H9 (cell line): ENCODE results near the gene SPAG5. TPM values are rescaled to one million over a fixed set of nuclear protein-coding genes. Genes with fewer than 3 reads are reported as not detected.

ENCODE experiments used
- DNase-seq: peaks from one replicate; pipeline ENCODE4 v3.0.0-alpha.2; 2017
- H2AFZ ChIP-seq: one replicate; pipeline ENCODE4 v1.6.1; 2013; ENCODE audit warnings: mild to moderate bottlenecking, low read length, control low read depth, moderate library complexity
- H2AK5ac ChIP-seq: 2 replicates; pipeline ENCODE4 v1.6.1; 2013; ENCODE audit warnings: low read length, control low read depth, mixed read lengths; ENCODE audit not compliant: insufficient read length
- H2BK120ac ChIP-seq: one replicate; pipeline ENCODE4 v1.6.1; 2013; ENCODE audit warnings: low read depth, mild to moderate bottlenecking, low read length, control low read depth, inconsistent platforms; ENCODE audit not compliant: poor library complexity, severe bottlenecking
- H2BK12ac ChIP-seq: 2 replicates; pipeline ENCODE4 v1.6.1; 2013; ENCODE audit warnings: low read length, control low read depth, mixed read lengths, low read depth; ENCODE audit not compliant: insufficient read length
- H2BK15ac ChIP-seq: 2 replicates; pipeline ENCODE4 v1.6.1; 2013; ENCODE audit warnings: low read depth, low read length, control low read depth
- H2BK20ac ChIP-seq: one replicate; pipeline ENCODE4 v1.6.1; 2013; ENCODE audit warnings: low read depth, mild to moderate bottlenecking, low read length, control low read depth, inconsistent platforms; ENCODE audit not compliant: poor library complexity, severe bottlenecking
- H2BK5ac ChIP-seq: 2 replicates; pipeline ENCODE4 v1.6.1; 2013; ENCODE audit warnings: low read length, control low read depth, mixed read lengths; ENCODE audit not compliant: insufficient read length
- H3K14ac ChIP-seq: 2 replicates; pipeline ENCODE4 v1.6.1; 2013; ENCODE audit warnings: low read length, control low read depth; ENCODE audit not compliant: insufficient read depth
- H3K18ac ChIP-seq: 2 replicates; pipeline ENCODE4 v1.6.1; 2013; ENCODE audit warnings: low read depth, mild to moderate bottlenecking, mixed read lengths, low read length, control low read depth; ENCODE audit not compliant: insufficient read length
- H3K23ac ChIP-seq: 2 replicates; pipeline ENCODE4 v1.6.1; 2013; ENCODE audit warnings: low read length, control low read depth, mixed read lengths, low read depth; ENCODE audit not compliant: insufficient read length
- H3K23me2 ChIP-seq: 2 replicates; pipeline ENCODE4 v1.6.1; 2013; ENCODE audit warnings: low read depth, mild to moderate bottlenecking, mixed read lengths, low read length, control low read depth; ENCODE audit not compliant: insufficient read length, poor library complexity, severe bottlenecking
- H3K27ac ChIP-seq: 2 replicates; pipeline ENCODE4 v1.5.1; 2013; ENCODE audit warnings: low read length, control low read depth, mixed read lengths, low read depth; ENCODE audit not compliant: insufficient read length
- H3K27me3 ChIP-seq: 2 replicates; pipeline ENCODE4 v1.6.1; 2013; ENCODE audit warnings: low read length, control low read depth, inconsistent platforms; ENCODE audit not compliant: insufficient read depth
- H3K4ac ChIP-seq: 2 replicates; pipeline ENCODE4 v1.6.1; 2013; ENCODE audit warnings: low read depth, mild to moderate bottlenecking, control low read depth, inconsistent platforms, low read length, moderate library complexity
- H3K4me1 ChIP-seq: 2 replicates; pipeline ENCODE4 v1.6.1; 2013; ENCODE audit warnings: low read length, control low read depth, inconsistent platforms; ENCODE audit not compliant: insufficient read depth
- H3K4me2 ChIP-seq: 2 replicates; pipeline ENCODE4 v1.6.1; 2013; ENCODE audit warnings: low read length, control low read depth, mixed read lengths; ENCODE audit not compliant: insufficient read length, insufficient read depth
- H3K56ac ChIP-seq: 2 replicates; pipeline ENCODE4 v1.6.1; 2013; ENCODE audit warnings: low read depth, mild to moderate bottlenecking, mixed read lengths, low read length, control low read depth; ENCODE audit not compliant: insufficient read length
- H3K79me1 ChIP-seq: 2 replicates; pipeline ENCODE4 v1.6.1; 2013; ENCODE audit warnings: low read depth, mild to moderate bottlenecking, moderate library complexity, low read length, control low read depth, inconsistent platforms; ENCODE audit not compliant: insufficient read depth, poor library complexity, severe bottlenecking
- H3K79me2 ChIP-seq: 2 replicates; pipeline ENCODE4 v1.6.1; 2013; ENCODE audit warnings: low read length, control low read depth, inconsistent platforms; ENCODE audit not compliant: insufficient read depth
- H3K9ac ChIP-seq: 2 replicates; pipeline ENCODE4 v1.6.1; 2013; ENCODE audit warnings: low read length, control low read depth, mixed read lengths; ENCODE audit not compliant: insufficient read length; ENCODE audit errors: extremely low read depth
- H3K9me3 ChIP-seq: one replicate; pipeline ENCODE4 v1.6.1; 2013; ENCODE audit warnings: low read depth, low read length, inconsistent platforms; ENCODE audit not compliant: control insufficient read depth
- H3T11ph ChIP-seq: one replicate; pipeline ENCODE4 v1.6.1; 2013; ENCODE audit warnings: mild to moderate bottlenecking, low read length, control low read depth, inconsistent platforms
- H4K20me1 ChIP-seq: one replicate; pipeline ENCODE4 v1.6.1; 2013; ENCODE audit not compliant: control insufficient read depth, insufficient read length, insufficient read depth
- H4K5ac ChIP-seq: 2 replicates; pipeline ENCODE4 v1.6.1; 2013; ENCODE audit warnings: low read depth, mild to moderate bottlenecking, mixed read lengths, low read length, control low read depth; ENCODE audit not compliant: insufficient read length
- H4K8ac ChIP-seq: replicated peaks from 2 replicates; pipeline ENCODE4 v1.6.1; 2013; ENCODE audit warnings: low read length, control low read depth, mixed read lengths, low read depth; ENCODE audit not compliant: insufficient read length
- H4K91ac ChIP-seq: 2 replicates; pipeline ENCODE4 v1.6.1; 2013; ENCODE audit warnings: low read depth, mild to moderate bottlenecking, moderate library complexity, mixed read lengths, low read length, control low read depth; ENCODE audit not compliant: insufficient read length
- H3K27ac Mint-ChIP-seq, 3 experiments: 2 replicates in 2 of 3; 3 replicates in 1 of 3; pipeline ENCODE4 v1.8.0; 2020 to 2021; ENCODE audit warnings: mixed read lengths in 3 of 3, mild to moderate bottlenecking in 1 of 3, moderate library complexity in 1 of 3
- H3K27me3 Mint-ChIP-seq: 2 replicates; pipeline ENCODE4 v1.8.0; 2021; ENCODE audit warnings: low read depth, mild to moderate bottlenecking, moderate library complexity, mixed read lengths
- H3K36me3 Mint-ChIP-seq, 3 experiments: 2 replicates in 2 of 3; 3 replicates in 1 of 3; pipeline ENCODE4 v1.8.0; 2020 to 2021; ENCODE audit warnings: low read depth in 3 of 3, mixed read lengths in 3 of 3; ENCODE audit not compliant: insufficient read depth in 1 of 3
- H3K4me1 Mint-ChIP-seq, 2 experiments: 2 replicates each; pipeline ENCODE4 v1.8.0; 2020; ENCODE audit warnings: mixed read lengths in 2 of 2
- H3K4me3 Mint-ChIP-seq, 2 experiments: 2 replicates in 1 of 2; 3 replicates in 1 of 2; pipeline ENCODE4 v1.8.0; 2020 to 2021; ENCODE audit warnings: mild to moderate bottlenecking in 2 of 2, mixed read lengths in 2 of 2, moderate library complexity in 1 of 2
- H3K9me3 Mint-ChIP-seq, 2 experiments: 2 replicates in 1 of 2; 3 replicates in 1 of 2; pipeline ENCODE4 v1.8.0; 2020; ENCODE audit warnings: mild to moderate bottlenecking in 2 of 2, mixed read lengths in 2 of 2, moderate library complexity in 1 of 2
- WGBS: extraction: QIAGEN DNeasy Blood & Tissue Kit; methylation state at CpG from one replicate; pipeline ENCODE4 v1.1.7; 2013; ENCODE audit warnings: missing lambda C conversion rate, low lambda C conversion rate, mixed read lengths; ENCODE audit not compliant: insufficient read length; ENCODE audit errors: extremely low coverage; 5-methylcytosine and 5-hydroxymethylcytosine counted together
- total RNA-seq: library from RNA; stranded (reverse); gene quantifications from 2 replicates; pipeline ENCODE4 v1.2.1, GENCODE V29; 2021
- TF ChIP-seq, protein P1 (sequence below): fragments of 200-600 bp; sonication (generic); conservative IDR thresholded peaks from 3 replicates; pipeline ENCODE4 v1.8.0; 2021; ENCODE audit warnings: antibody characterized with exemption, mild to moderate bottlenecking

The SPAG5 gene
- total RNA-seq, 1 experiment from 2014 or later, result 122 TPM

GRCh38 chr17:28530926-28531325 lies 67.9 kb downstream of the SPAG5 start:
- H3K27ac ChIP-seq, result no peak overlapping the region

More at GRCh38 chr17:28530926-28531325, 67.9 kb downstream of the SPAG5 start:
- H3K36me3 Mint-ChIP-seq, result no peaks in the 10 kb centered on the region
- no peak overlapping the region for H2BK12ac ChIP-seq
- H4K91ac ChIP-seq, result no peak overlapping the region
- DNase-seq, result no peak
- no peaks in the 10 kb centered on the region for H3K79me2 ChIP-seq
- H4K5ac ChIP-seq, result no peak overlapping the region
- no peak overlapping the region for H3T11ph ChIP-seq
- H3K23me2 ChIP-seq, result no peaks in the 10 kb centered on the region
- no peak overlapping the region for H3K4me2 ChIP-seq
- no peak overlapping the region for H2AFZ ChIP-seq
- H4K20me1 ChIP-seq, result no peaks in the 10 kb centered on the region
- H2BK20ac ChIP-seq, result no peak overlapping the region
- peak overlapping the region in 1 of 3 experiments; percentile 63; a peak in 1 of 7 replicates for H3K27ac Mint-ChIP-seq
- H3K4me1 ChIP-seq, result no peaks in the 10 kb centered on the region
- H3K4me1 Mint-ChIP-seq, result peaks cover 0 to 26% of the 10 kb centered on the region in 2 experiments; a peak in 2 of 4 replicates
- TF ChIP-seq, protein P1, sequence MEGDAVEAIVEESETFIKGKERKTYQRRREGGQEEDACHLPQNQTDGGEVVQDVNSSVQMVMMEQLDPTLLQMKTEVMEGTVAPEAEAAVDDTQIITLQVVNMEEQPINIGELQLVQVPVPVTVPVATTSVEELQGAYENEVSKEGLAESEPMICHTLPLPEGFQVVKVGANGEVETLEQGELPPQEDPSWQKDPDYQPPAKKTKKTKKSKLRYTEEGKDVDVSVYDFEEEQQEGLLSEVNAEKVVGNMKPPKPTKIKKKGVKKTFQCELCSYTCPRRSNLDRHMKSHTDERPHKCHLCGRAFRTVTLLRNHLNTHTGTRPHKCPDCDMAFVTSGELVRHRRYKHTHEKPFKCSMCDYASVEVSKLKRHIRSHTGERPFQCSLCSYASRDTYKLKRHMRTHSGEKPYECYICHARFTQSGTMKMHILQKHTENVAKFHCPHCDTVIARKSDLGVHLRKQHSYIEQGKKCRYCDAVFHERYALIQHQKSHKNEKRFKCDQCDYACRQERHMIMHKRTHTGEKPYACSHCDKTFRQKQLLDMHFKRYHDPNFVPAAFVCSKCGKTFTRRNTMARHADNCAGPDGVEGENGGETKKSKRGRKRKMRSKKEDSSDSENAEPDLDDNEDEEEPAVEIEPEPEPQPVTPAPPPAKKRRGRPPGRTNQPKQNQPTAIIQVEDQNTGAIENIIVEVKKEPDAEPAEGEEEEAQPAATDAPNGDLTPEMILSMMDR, result no peak
- no peak overlapping the region for H4K8ac ChIP-seq
- no peak overlapping the region for H2BK15ac ChIP-seq
- H3K27me3 Mint-ChIP-seq, result peaks cover 12% of the 10 kb centered on the region
- H2BK120ac ChIP-seq, result no peak overlapping the region
- no peaks in the 10 kb centered on the region for H3K9me3 ChIP-seq
- no peaks in the 10 kb centered on the region for H3K9me3 Mint-ChIP-seq
- WGBS, result no CpG with 5 or more reads among the region's 7 CpGs
- no peak overlapping the region for H3K4ac ChIP-seq
- H3K79me1 ChIP-seq, result no peaks in the 10 kb centered on the region
- H3K18ac ChIP-seq, result no peak overlapping the region
- no peak overlapping the region for H3K56ac ChIP-seq
- H2BK5ac ChIP-seq, result no peak overlapping the region
- H2AK5ac ChIP-seq, result no peak overlapping the region
- no peak overlapping the region for H3K14ac ChIP-seq
- H3K4me3 Mint-ChIP-seq, result no peak overlapping the region
- H3K23ac ChIP-seq, result no peak overlapping the region
- H3K27me3 ChIP-seq, result no peaks in the 10 kb centered on the region
- no peak overlapping the region for H3K9ac ChIP-seq
